ENCODE measurements around the gene DLG1.
A peak's percentile ranks its signal among the peaks of the same experiment; 100 is the strongest.

The DLG1 gene

GRCh38 chr3:197171481-197172067 lies 126.8 kb downstream of the DLG1 start:
- no peak for DNase-seq

DNA sequence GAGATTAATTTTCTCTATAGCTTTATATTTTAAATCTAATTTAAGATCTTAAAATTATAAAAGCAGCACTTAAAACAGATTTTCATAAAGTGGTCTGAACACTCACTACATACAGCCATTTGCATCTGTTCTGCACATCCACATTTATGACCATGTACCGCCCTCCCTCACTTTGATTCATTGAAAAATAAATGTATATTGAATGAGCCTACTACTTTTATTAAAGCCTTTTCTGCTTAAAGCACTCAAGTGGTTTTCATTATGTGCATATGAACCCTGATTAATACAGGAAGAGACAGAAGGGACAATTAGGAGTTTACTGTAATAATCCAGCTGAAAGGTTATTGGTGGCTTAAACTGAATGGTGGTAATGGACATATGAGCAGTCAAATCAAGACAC lies 129.4 kb downstream of the DLG1 start:
- DNase-seq: no peak

GRCh38 chr3:197168606-197169005 lies 129.8 kb downstream of the DLG1 start:
- peak; percentile 62 for DNase-seq

- DNase-seq: no peak
Observed at GRCh38 chr3:197168063-197168462, 130.3 kb downstream of the DLG1 start.

DNA sequence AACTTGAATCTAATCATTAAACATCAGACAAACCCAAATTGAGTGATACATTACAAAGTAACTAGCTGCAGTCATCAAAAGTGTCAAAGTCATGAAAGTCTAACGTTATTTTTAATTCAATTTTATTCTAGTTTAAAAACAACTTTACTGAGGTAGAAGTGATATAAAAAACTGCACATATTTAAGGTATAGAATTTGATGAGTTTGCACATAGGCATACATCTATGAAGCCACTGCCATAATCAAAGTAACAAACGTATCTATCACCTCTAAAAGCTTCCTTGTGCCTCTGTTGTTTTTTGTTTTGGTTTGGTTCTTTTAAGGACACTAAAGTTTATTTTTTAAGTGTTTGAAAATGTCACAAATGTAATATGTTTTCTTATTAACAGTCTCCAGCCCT lies 130.9 kb downstream of the DLG1 start:
- DNase-seq: no peak

GRCh38 chr3:197165890-197166289 lies 132.5 kb downstream of the DLG1 start:
- DNase-seq: no peak

GRCh38 chr3:197155046-197155445 lies 143.4 kb downstream of the DLG1 start:
- DNase-seq: no peak

DNA sequence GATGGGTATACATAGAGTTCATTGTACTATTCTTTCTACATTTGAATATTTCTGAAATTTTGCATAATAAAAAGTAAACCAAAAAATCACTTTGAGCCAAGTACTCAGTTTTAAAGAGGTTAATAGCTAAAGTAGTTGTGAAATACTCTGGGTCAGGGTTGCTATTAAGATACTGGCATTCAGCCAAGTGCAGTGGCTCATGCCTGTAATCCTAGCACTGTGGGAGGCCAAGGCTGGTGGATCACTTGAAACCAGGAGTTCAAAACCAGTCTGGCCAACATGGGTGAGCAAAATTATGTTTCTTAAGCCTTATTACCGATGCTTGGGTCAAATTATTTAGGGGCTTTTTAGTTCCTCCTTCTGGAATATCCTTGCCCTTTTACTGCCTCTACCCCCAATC lies 146.8 kb downstream of the DLG1 start:
- DNase-seq: peak; percentile 70

DNA sequence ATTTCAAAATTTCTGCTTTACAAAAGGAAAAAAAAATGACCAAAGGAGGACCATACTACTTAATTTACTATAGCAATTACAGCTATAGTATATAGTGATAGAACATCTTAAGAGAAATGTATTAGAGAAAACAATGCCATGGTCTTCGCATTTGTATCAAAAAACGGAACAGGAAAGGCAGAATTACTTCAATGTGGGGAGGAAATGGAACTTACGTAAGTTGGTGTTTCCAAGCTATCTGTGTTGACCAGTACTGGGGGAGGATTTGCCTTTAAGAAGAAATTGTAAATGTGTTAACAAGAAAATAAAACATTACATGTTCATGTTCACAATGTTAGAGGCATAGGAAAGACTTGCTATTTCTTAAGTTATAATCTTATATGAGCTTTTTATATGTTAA lies 148.9 kb downstream of the DLG1 start:
- no peak for DNase-seq

GRCh38 chr3:197144188-197144587 lies 154.2 kb downstream of the DLG1 start:
- DNase-seq: no peak

DNA sequence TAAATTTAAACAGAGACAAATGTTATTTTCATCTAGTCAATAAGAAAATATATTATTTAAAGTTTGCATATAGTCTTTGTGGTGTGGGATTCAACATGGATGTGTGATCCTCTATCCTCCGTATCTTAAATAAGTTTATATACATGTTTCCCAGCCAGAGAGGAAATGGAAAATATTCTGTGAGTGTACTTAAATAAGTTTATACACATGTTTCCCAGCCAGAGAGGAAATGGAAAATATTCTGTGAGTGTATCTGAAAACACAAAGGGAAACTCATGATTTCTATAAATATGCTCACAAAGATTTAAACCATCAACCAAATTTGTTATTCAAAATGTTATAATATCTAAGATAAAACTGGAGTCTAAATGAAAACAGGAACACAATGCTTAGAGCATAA lies 158.8 kb downstream of the DLG1 start:
- DNase-seq: no peak

GRCh38 chr3:197137751-197138150 lies 160.7 kb downstream of the DLG1 start:
- no peak for DNase-seq

GRCh38 chr3:197136744-197137143 lies 161.7 kb downstream of the DLG1 start:
- DNase-seq: no peak

- DNase-seq: no peak
Observed at GRCh38 chr3:197135212-197135611, 163.2 kb downstream of the DLG1 start.

GRCh38 chr3:197132916-197133530 lies 165.4 kb downstream of the DLG1 start:
- peak; percentile 61 for DNase-seq

GRCh38 chr3:197125636-197126035 lies 172.8 kb downstream of the DLG1 start:
- peak; percentile 60 for DNase-seq

GRCh38 chr3:197124713-197125112 lies 173.7 kb downstream of the DLG1 start:
- no peak for DNase-seq

- no peak for DNase-seq
Observed at GRCh38 chr3:197122394-197122793, 176.0 kb downstream of the DLG1 start.

GRCh38 chr3:197117114-197117513 lies 181.3 kb downstream of the DLG1 start:
- no peak for DNase-seq

- no peak for DNase-seq
Observed at GRCh38 chr3:197114007-197114406, 184.4 kb downstream of the DLG1 start.

DNA sequence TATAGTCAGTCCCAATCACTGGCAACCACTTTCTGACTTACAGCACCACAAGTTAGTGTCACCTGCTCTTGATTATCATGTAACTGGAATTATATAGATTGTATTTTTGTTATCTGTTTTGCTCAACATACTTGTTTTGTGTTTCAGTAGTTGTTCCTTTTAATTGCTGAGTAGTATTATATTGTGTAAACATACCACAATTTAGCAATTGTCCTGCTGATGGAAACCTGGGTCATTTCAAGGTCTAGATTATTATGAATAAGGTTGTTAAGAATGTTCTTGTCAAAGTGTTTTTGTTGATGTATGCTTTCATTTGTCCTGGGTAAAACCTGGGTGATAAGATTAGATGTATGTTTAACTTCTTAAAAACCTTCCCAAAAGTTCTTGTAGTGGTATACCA lies 186.7 kb downstream of the DLG1 start:
- no peak for DNase-seq

DNA sequence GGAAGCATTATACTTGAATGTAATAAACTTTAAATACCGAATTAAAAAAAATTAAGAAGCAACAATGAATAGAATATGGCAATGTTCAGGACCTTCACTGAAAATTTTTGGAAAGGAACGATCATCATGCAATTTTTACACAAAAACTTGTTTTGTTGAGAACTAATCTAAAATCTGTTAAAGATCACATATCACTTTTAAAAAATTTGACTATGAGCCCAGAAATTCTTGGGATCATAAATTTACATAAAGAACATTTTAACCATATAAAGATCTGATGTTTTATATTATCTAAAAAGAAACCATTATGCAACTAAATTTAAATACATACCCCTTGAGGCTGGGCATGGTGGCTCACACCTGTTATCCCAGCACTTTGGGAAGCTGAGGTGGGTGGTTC lies 192.6 kb downstream of the DLG1 start:
- no peak for DNase-seq

GRCh38 chr3:197104738-197105137 lies 193.7 kb downstream of the DLG1 start:
- no peak for DNase-seq

DNA sequence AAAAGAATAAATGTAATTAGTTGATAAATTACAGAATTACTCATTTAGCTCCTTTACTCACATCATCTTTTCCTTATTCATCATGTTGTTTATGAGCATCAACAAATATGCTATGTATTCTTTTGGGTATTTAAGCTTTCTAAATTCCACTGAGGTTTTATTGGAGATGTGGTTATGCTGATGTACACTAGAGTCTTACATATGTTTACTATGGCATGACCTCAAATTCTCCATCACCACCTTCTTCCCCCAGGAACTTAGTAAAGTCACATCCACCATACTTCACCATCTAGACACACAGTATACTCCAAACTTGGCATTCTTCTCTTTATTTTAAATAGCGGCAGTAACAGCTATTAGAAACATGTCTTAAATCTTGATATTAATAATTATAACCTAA lies 194.6 kb downstream of the DLG1 start:
- peak; percentile 55 for DNase-seq

GRCh38 chr3:197093871-197094270 lies 204.5 kb downstream of the DLG1 start:
- no peak for DNase-seq

Data from fibroblast of skin of scalp (primary cell).